Ovary (tissue), 3 donors: ENCODE data around the gene CNOT10.

Experiments used
- CTCF ChIP-seq, 3 donors: fragments of 450-650 bp in 2 of 3; fragments of 200-600 bp in 1 of 3; IDR thresholded peaks; one replicate each; pipeline versions ENCODE4 v1.5.1 to v1.8.0; 2016 to 2022; ENCODE audit warnings: antibody characterized with exemption in 3 of 3, mild to moderate bottlenecking in 1 of 3
- POLR2A ChIP-seq: fragments of 450-650 bp; IDR thresholded peaks from one replicate; pipeline ENCODE4 v1.6.1; 2017; ENCODE audit warnings: antibody characterized with exemption, mild to moderate bottlenecking, moderate library complexity
- donor health status: DM: no; HTN: no; CAD: no.

GRCh38 chr3:32696523-32696922, 11.5 kb downstream of the CNOT10 start:
- TF ChIP-seq CTCF (IDR thresholded peaks at IDR 0.05) (no peak), POLR2A (no peak)
